HL-60 (cell line): ENCODE measurements around the gene SH3RF2.

Source experiments
- TF ChIP-seq, protein P1 (sequence below): IDR thresholded peaks from one replicate; pipeline ENCODE4 v1.5.1; 2011; ENCODE audit warnings: low read length, control low read depth, inconsistent platforms; ENCODE audit not compliant: insufficient read depth
- TF ChIP-seq, protein P2 (sequence below): IDR thresholded peaks from 2 replicates; pipeline ENCODE4 v1.6.1; 2012; ENCODE audit warnings: low read depth; ENCODE audit not compliant: insufficient replicate concordance

DNA sequence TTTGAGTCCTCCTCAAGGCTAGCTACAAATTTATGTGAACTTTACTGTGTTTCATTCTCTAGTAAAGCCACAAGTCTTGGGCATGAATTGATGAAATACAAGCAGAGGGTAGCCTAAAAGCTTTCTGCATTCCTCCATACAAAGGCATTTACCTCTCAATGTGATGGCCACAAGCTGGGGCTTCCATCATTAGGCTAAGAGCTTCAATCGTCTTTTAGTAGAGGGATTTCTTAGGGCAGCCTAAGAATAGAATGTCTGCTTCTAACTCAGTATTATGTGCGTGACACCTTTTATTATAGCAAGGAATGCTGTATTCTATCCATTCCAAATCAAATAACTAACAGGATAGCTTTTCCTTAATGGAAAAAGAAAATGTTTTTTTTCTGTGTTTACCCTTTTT lies 165.3 kb downstream of the SH3RF2 start:
- TF ChIP-seq, protein P1, sequence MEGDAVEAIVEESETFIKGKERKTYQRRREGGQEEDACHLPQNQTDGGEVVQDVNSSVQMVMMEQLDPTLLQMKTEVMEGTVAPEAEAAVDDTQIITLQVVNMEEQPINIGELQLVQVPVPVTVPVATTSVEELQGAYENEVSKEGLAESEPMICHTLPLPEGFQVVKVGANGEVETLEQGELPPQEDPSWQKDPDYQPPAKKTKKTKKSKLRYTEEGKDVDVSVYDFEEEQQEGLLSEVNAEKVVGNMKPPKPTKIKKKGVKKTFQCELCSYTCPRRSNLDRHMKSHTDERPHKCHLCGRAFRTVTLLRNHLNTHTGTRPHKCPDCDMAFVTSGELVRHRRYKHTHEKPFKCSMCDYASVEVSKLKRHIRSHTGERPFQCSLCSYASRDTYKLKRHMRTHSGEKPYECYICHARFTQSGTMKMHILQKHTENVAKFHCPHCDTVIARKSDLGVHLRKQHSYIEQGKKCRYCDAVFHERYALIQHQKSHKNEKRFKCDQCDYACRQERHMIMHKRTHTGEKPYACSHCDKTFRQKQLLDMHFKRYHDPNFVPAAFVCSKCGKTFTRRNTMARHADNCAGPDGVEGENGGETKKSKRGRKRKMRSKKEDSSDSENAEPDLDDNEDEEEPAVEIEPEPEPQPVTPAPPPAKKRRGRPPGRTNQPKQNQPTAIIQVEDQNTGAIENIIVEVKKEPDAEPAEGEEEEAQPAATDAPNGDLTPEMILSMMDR = no peak
- TF ChIP-seq, protein P2, sequence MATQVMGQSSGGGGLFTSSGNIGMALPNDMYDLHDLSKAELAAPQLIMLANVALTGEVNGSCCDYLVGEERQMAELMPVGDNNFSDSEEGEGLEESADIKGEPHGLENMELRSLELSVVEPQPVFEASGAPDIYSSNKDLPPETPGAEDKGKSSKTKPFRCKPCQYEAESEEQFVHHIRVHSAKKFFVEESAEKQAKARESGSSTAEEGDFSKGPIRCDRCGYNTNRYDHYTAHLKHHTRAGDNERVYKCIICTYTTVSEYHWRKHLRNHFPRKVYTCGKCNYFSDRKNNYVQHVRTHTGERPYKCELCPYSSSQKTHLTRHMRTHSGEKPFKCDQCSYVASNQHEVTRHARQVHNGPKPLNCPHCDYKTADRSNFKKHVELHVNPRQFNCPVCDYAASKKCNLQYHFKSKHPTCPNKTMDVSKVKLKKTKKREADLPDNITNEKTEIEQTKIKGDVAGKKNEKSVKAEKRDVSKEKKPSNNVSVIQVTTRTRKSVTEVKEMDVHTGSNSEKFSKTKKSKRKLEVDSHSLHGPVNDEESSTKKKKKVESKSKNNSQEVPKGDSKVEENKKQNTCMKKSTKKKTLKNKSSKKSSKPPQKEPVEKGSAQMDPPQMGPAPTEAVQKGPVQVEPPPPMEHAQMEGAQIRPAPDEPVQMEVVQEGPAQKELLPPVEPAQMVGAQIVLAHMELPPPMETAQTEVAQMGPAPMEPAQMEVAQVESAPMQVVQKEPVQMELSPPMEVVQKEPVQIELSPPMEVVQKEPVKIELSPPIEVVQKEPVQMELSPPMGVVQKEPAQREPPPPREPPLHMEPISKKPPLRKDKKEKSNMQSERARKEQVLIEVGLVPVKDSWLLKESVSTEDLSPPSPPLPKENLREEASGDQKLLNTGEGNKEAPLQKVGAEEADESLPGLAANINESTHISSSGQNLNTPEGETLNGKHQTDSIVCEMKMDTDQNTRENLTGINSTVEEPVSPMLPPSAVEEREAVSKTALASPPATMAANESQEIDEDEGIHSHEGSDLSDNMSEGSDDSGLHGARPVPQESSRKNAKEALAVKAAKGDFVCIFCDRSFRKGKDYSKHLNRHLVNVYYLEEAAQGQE = no peak
